IPS DF 19.7 (cell line): ENCODE data around the gene NPPB.

Experiments used
- DNase-seq: peaks from one replicate; pipeline ENCODE4 v3.0.0-alpha.2; 2013; ENCODE audit warnings: low read depth, low spot score

Gene NPPB

GRCh38 chr1:11858158-11858557 lies 587 bp downstream of the NPPB start:
- no peak for DNase-seq

GRCh38 chr1:11857164-11857851 lies 1.4 kb downstream of the NPPB start:
- DNase-seq, result no peak

- no peak for DNase-seq
Observed at GRCh38 chr1:11856698-11857097, 2.0 kb downstream of the NPPB start.

GRCh38 chr1:11855430-11855829 lies 3.3 kb downstream of the NPPB start:
- DNase-seq, result no peak

- no peak for DNase-seq
Observed at GRCh38 chr1:11854519-11854918, 4.2 kb downstream of the NPPB start.

- no peak for DNase-seq
Observed at GRCh38 chr1:11851180-11851579, 7.6 kb downstream of the NPPB start.

- no peak for DNase-seq
Observed at GRCh38 chr1:11850156-11850555, 8.6 kb downstream of the NPPB start.

- no peak for DNase-seq
Observed at GRCh38 chr1:11848373-11848700, 10.4 kb downstream of the NPPB start.

GRCh38 chr1:11847667-11848372 lies 10.9 kb downstream of the NPPB start, which contains the start of gene NPPA:
NPPA (minus strand) TSS chr1:11847783; CDS start chr1:11847684, 99 bp downstream.
- DNase-seq, result no peak

- no peak for DNase-seq
Observed at GRCh38 chr1:11845641-11846335, 13.0 kb downstream of the NPPB start.

- no peak for DNase-seq
Observed at GRCh38 chr1:11842154-11843041, 16.3 kb downstream of the NPPB start.

- no peak for DNase-seq
Observed at GRCh38 chr1:11841245-11842153, 17.2 kb downstream of the NPPB start.

GRCh38 chr1:11839727-11840705 lies 18.7 kb downstream of the NPPB start:
- DNase-seq, result no peak

- DNase-seq, result peak; percentile 33
Observed at GRCh38 chr1:11838349-11839272, 20.1 kb downstream of the NPPB start.

- DNase-seq, result no peak
Observed at GRCh38 chr1:11837767-11838348, 20.9 kb downstream of the NPPB start.

GRCh38 chr1:11836955-11837766 lies 21.6 kb downstream of the NPPB start:
- DNase-seq, result no peak
